ENCODE results near the gene ST6GALNAC5. TPM values are rescaled to one million over a fixed set of nuclear protein-coding genes. Genes with fewer than 3 reads are reported as not detected.

The ST6GALNAC5 gene
- total RNA-seq, 5 donors from 2014 or later (not counting 1 experiment from before 2014, with no cell fraction given): not detected

- CTCF ChIA-PET: no interaction called here
- Mint-ChIP-seq H3K27ac (no peak overlapping the region), H3K4me3 (no peak overlapping the region), H3K9me3 (no peaks in the 10 kb centered on the region), H3K36me3 (no peaks in the 10 kb centered on the region), H3K27me3 (peaks cover 0 to 4% of the 10 kb centered on the region in 2 donors), H3K4me1 (no peaks in the 10 kb centered on the region)
- H3K4me3 ChIP-seq (ENCODE audit: control insufficient read depth in 1 of 2, extremely low read depth in 1 of 2, low read length in 1 of 2): no peak overlapping the region
- H3K27ac ChIP-seq (ENCODE audit: low read length): no peak overlapping the region
- no peak for DNase-seq
- H3K27me3 ChIP-seq (replicated peaks in 1 of 2; ENCODE audit: control insufficient read depth in 2 of 2, extremely low read depth in 1 of 2, insufficient read depth in 2 of 2, low read length in 1 of 2): no peaks in the 10 kb centered on the region
- WGBS (ENCODE audit: insufficient coverage): 70% methylated on average over 2 of the region's 3 CpGs
- H3K4me1 ChIP-seq (ENCODE audit: control insufficient read depth in 1 of 2, extremely low read depth in 1 of 2, insufficient read depth in 2 of 2, low read length in 2 of 2): no peaks in the 10 kb centered on the region
- no peak for ATAC-seq (replicated peaks in 1 of 4)
- H3K36me3 ChIP-seq (ENCODE audit: control insufficient read depth in 2 of 2, extremely low read depth in 1 of 2, insufficient read depth in 1 of 2, low read length in 1 of 2): no peaks in the 10 kb centered on the region
- no peaks in the 10 kb centered on the region for H3K9me3 ChIP-seq
- POLR2A ChIA-PET: no interaction called here
These were observed 58.5 kb downstream of the ST6GALNAC5 start for GRCh38 chr1:76925825-76926224.

- Histone ChIP-seq H3K36me3 (ENCODE audit: control insufficient read depth in 2 of 2, extremely low read depth in 1 of 2, insufficient read depth in 1 of 2, low read length in 1 of 2) (no peaks in the 10 kb centered on the region), H3K27ac (ENCODE audit: low read length) (no peak overlapping the region), H3K9me3 (no peaks in the 10 kb centered on the region), H3K4me3 (ENCODE audit: control insufficient read depth in 1 of 2, extremely low read depth in 1 of 2, low read length in 1 of 2) (no peak overlapping the region), H3K4me1 (ENCODE audit: control insufficient read depth in 1 of 2, extremely low read depth in 1 of 2, insufficient read depth in 2 of 2, low read length in 2 of 2) (no peaks in the 10 kb centered on the region), H3K27me3 (replicated peaks in 1 of 2; ENCODE audit: control insufficient read depth in 2 of 2, extremely low read depth in 1 of 2, insufficient read depth in 2 of 2, low read length in 1 of 2) (no peaks in the 10 kb centered on the region)
- no peaks in the 10 kb centered on the region for H3K9me3 Mint-ChIP-seq
- no peak for ATAC-seq (replicated peaks in 1 of 4)
- H3K27ac Mint-ChIP-seq: no peak overlapping the region
- H3K36me3 Mint-ChIP-seq: no peaks in the 10 kb centered on the region
- WGBS (ENCODE audit: insufficient coverage): no CpG with 5 or more reads among the region's 2 CpGs
- no peaks in the 10 kb centered on the region for H3K4me1 Mint-ChIP-seq
- ChIA-PET POLR2A (interaction anchor here in 1 of 2 donors (1.2 kb wide), 1 partner anchor 9 kb away, joined by 3 read pairs; no protein-coding TSS in a partner anchor), CTCF (interaction anchor here in 1 of 2 donors (0.6 kb wide), 1 partner anchor 793 kb away, joined by 4 read pairs; no protein-coding TSS in a partner anchor)
- no peak overlapping the region for H3K4me3 Mint-ChIP-seq
- DNase-seq: no peak
- H3K27me3 Mint-ChIP-seq: peaks cover 7 to 9% of the 10 kb centered on the region in 2 donors
These were observed 61.2 kb downstream of the ST6GALNAC5 start for GRCh38 chr1:76928522-76928921.

- H3K9me3 ChIP-seq: no peaks in the 10 kb centered on the region
- POLR2A ChIA-PET: interaction anchor here in 1 of 2 donors (1.2 kb wide), 1 partner anchor 9 kb away, joined by 3 read pairs; no protein-coding TSS in a partner anchor
- no peak overlapping the region for H3K27ac Mint-ChIP-seq
- no peaks in the 10 kb centered on the region for H3K36me3 ChIP-seq (ENCODE audit: control insufficient read depth in 2 of 2, extremely low read depth in 1 of 2, insufficient read depth in 1 of 2, low read length in 1 of 2)
- peaks cover 0 to 2% of the 10 kb centered on the region in 2 experiments for H3K4me1 ChIP-seq (ENCODE audit: control insufficient read depth in 1 of 2, extremely low read depth in 1 of 2, insufficient read depth in 2 of 2, low read length in 2 of 2)
- no peaks in the 10 kb centered on the region for H3K9me3 Mint-ChIP-seq
- CTCF ChIA-PET: no interaction called here
- H3K27ac ChIP-seq (ENCODE audit: low read length): no peak overlapping the region
- no peaks in the 10 kb centered on the region for H3K4me1 Mint-ChIP-seq
- peaks cover 7 to 9% of the 10 kb centered on the region in 2 donors for H3K27me3 Mint-ChIP-seq
- H3K4me3 Mint-ChIP-seq: no peak overlapping the region
- no CpG with 5 or more reads among the region's 4 CpGs for WGBS (ENCODE audit: insufficient coverage)
- ATAC-seq (replicated peaks in 1 of 4): no peak
- no peaks in the 10 kb centered on the region for H3K27me3 ChIP-seq (replicated peaks in 1 of 2; ENCODE audit: control insufficient read depth in 2 of 2, extremely low read depth in 1 of 2, insufficient read depth in 2 of 2, low read length in 1 of 2)
- DNase-seq: no peak
- H3K36me3 Mint-ChIP-seq: no peaks in the 10 kb centered on the region
- H3K4me3 ChIP-seq (ENCODE audit: control insufficient read depth in 1 of 2, extremely low read depth in 1 of 2, low read length in 1 of 2): no peak overlapping the region
These were observed 61.9 kb downstream of the ST6GALNAC5 start for GRCh38 chr1:76929136-76929535.

- H3K27me3 ChIP-seq (replicated peaks in 1 of 2; ENCODE audit: control insufficient read depth in 2 of 2, extremely low read depth in 1 of 2, insufficient read depth in 2 of 2, low read length in 1 of 2): no peaks in the 10 kb centered on the region
- ChIA-PET CTCF (interaction anchor here in 1 of 2 donors (0.6 kb wide), 1 partner anchor 389 kb away, joined by 4 read pairs; no protein-coding TSS in a partner anchor), POLR2A (no interaction called here)
- Mint-ChIP-seq H3K4me3 (no peak overlapping the region), H3K36me3 (no peaks in the 10 kb centered on the region), H3K9me3 (no peaks in the 10 kb centered on the region), H3K4me1 (no peaks in the 10 kb centered on the region), H3K27ac (no peak overlapping the region), H3K27me3 (peaks cover 7 to 9% of the 10 kb centered on the region in 2 donors)
- H3K9me3 ChIP-seq: no peaks in the 10 kb centered on the region
- no peak overlapping the region for H3K4me3 ChIP-seq (ENCODE audit: control insufficient read depth in 1 of 2, extremely low read depth in 1 of 2, low read length in 1 of 2)
- no peak overlapping the region for H3K27ac ChIP-seq (ENCODE audit: low read length)
- no peak for ATAC-seq (replicated peaks in 1 of 4)
- WGBS (ENCODE audit: insufficient coverage): 78% methylated on average over 4 of the region's 6 CpGs
- H3K36me3 ChIP-seq (ENCODE audit: control insufficient read depth in 2 of 2, extremely low read depth in 1 of 2, insufficient read depth in 1 of 2, low read length in 1 of 2): no peaks in the 10 kb centered on the region
- no peak for DNase-seq
- peaks cover 0 to 2% of the 10 kb centered on the region in 2 experiments for H3K4me1 ChIP-seq (ENCODE audit: control insufficient read depth in 1 of 2, extremely low read depth in 1 of 2, insufficient read depth in 2 of 2, low read length in 2 of 2)
These were observed 66.9 kb downstream of the ST6GALNAC5 start for GRCh38 chr1:76933847-76934815.

GRCh38 chr1:76938304-76938703, 71.0 kb downstream of the ST6GALNAC5 start:
- peaks cover 0 to 12% of the 10 kb centered on the region in 2 donors for H3K27me3 Mint-ChIP-seq
- ChIA-PET POLR2A (no interaction called here), CTCF (no interaction called here)
- DNase-seq: no peak
- no peak for ATAC-seq (replicated peaks in 1 of 4)
- peaks cover 0 to 2% of the 10 kb centered on the region in 2 experiments for H3K4me1 ChIP-seq (ENCODE audit: control insufficient read depth in 1 of 2, extremely low read depth in 1 of 2, insufficient read depth in 2 of 2, low read length in 2 of 2)
- no peaks in the 10 kb centered on the region for H3K27me3 ChIP-seq (replicated peaks in 1 of 2; ENCODE audit: control insufficient read depth in 2 of 2, extremely low read depth in 1 of 2, insufficient read depth in 2 of 2, low read length in 1 of 2)
- no peak overlapping the region for H3K4me3 ChIP-seq (ENCODE audit: control insufficient read depth in 1 of 2, extremely low read depth in 1 of 2, low read length in 1 of 2)
- no peaks in the 10 kb centered on the region for H3K9me3 ChIP-seq
- no peaks in the 10 kb centered on the region for H3K4me1 Mint-ChIP-seq
- no peak overlapping the region for H3K4me3 Mint-ChIP-seq
- H3K9me3 Mint-ChIP-seq: no peaks in the 10 kb centered on the region
- no peaks in the 10 kb centered on the region for H3K36me3 ChIP-seq (ENCODE audit: control insufficient read depth in 2 of 2, extremely low read depth in 1 of 2, insufficient read depth in 1 of 2, low read length in 1 of 2)
- WGBS (ENCODE audit: insufficient coverage): no CpG with 5 or more reads among the region's 2 CpGs
- no peaks in the 10 kb centered on the region for H3K36me3 Mint-ChIP-seq
- no peak overlapping the region for H3K27ac ChIP-seq (ENCODE audit: low read length)
- no peak overlapping the region for H3K27ac Mint-ChIP-seq

GRCh38 chr1:76939050-76939816, 72.0 kb downstream of the ST6GALNAC5 start:
- Histone ChIP-seq H3K4me1 (ENCODE audit: control insufficient read depth in 1 of 2, extremely low read depth in 1 of 2, insufficient read depth in 2 of 2, low read length in 2 of 2) (no peaks in the 10 kb centered on the region), H3K27ac (ENCODE audit: low read length) (no peak overlapping the region), H3K36me3 (ENCODE audit: control insufficient read depth in 2 of 2, extremely low read depth in 1 of 2, insufficient read depth in 1 of 2, low read length in 1 of 2) (no peaks in the 10 kb centered on the region), H3K27me3 (replicated peaks in 1 of 2; ENCODE audit: control insufficient read depth in 2 of 2, extremely low read depth in 1 of 2, insufficient read depth in 2 of 2, low read length in 1 of 2) (no peaks in the 10 kb centered on the region), H3K9me3 (no peaks in the 10 kb centered on the region), H3K4me3 (ENCODE audit: control insufficient read depth in 1 of 2, extremely low read depth in 1 of 2, low read length in 1 of 2) (no peak overlapping the region)
- Mint-ChIP-seq H3K4me1 (no peaks in the 10 kb centered on the region), H3K4me3 (no peak overlapping the region), H3K9me3 (no peaks in the 10 kb centered on the region), H3K27ac (no peak overlapping the region), H3K27me3 (peaks cover 0 to 12% of the 10 kb centered on the region in 2 donors), H3K36me3 (no peaks in the 10 kb centered on the region)
- ATAC-seq (replicated peaks in 1 of 4): no peak
- 89% methylated on average over 3 of the region's 8 CpGs for WGBS (ENCODE audit: insufficient coverage)
- POLR2A ChIA-PET: no interaction called here
- CTCF ChIA-PET: interaction anchor here in 1 of 2 donors (0.7 kb wide), 1 partner anchor 1502 kb away, joined by 3 read pairs; no protein-coding TSS in a partner anchor
- DNase-seq: no peak
